ENCODE data around the gene TMED10.
A peak's percentile ranks its signal among the peaks of the same experiment; 100 is the strongest.

Gene TMED10

GRCh38 chr14:75084513-75084912 is 91.9 kb downstream of the TMED10 start:
- TF ChIP-seq ZFX (IDR thresholded peaks at IDR 0.05), result no peak
- TF ChIP-seq, protein P1, sequence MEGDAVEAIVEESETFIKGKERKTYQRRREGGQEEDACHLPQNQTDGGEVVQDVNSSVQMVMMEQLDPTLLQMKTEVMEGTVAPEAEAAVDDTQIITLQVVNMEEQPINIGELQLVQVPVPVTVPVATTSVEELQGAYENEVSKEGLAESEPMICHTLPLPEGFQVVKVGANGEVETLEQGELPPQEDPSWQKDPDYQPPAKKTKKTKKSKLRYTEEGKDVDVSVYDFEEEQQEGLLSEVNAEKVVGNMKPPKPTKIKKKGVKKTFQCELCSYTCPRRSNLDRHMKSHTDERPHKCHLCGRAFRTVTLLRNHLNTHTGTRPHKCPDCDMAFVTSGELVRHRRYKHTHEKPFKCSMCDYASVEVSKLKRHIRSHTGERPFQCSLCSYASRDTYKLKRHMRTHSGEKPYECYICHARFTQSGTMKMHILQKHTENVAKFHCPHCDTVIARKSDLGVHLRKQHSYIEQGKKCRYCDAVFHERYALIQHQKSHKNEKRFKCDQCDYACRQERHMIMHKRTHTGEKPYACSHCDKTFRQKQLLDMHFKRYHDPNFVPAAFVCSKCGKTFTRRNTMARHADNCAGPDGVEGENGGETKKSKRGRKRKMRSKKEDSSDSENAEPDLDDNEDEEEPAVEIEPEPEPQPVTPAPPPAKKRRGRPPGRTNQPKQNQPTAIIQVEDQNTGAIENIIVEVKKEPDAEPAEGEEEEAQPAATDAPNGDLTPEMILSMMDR (conservative IDR thresholded peaks at IDR 0.05), result peak; percentile 23
- no peak overlapping the region for H3K27ac ChIP-seq

- TF ChIP-seq, protein P1 (conservative IDR thresholded peaks at IDR 0.05), result no peak
- TF ChIP-seq ZFX (IDR thresholded peaks at IDR 0.05), result no peak
- no peak overlapping the region for H3K27ac ChIP-seq
These were observed 93.1 kb downstream of the TMED10 start for GRCh38 chr14:75083271-75083670.

- TF ChIP-seq, protein P1 (conservative IDR thresholded peaks at IDR 0.05), result no peak
- TF ChIP-seq ZFX (IDR thresholded peaks at IDR 0.05), result no peak
- H3K27ac ChIP-seq, result no peak overlapping the region
These were observed 94.7 kb downstream of the TMED10 start for GRCh38 chr14:75081660-75082229.
